Heart left ventricle (tissue), 13 donors: ENCODE results near the gene PKDCC.

ENCODE experiments used
- POLR2A ChIP-seq, 2 donors: fragments of 450-650 bp; IDR thresholded peaks; one replicate each; pipeline ENCODE4 v1.6.1; 2017; ENCODE audit warnings: antibody characterized with exemption in 2 of 2, mild to moderate bottlenecking in 2 of 2, moderate library complexity in 2 of 2
- TF ChIP-seq, protein P1 (sequence below), 12 donors: fragments of 200-600 bp; sonication (generic) in 4 of 12; IDR thresholded peaks; one replicate each; pipeline versions ENCODE4 v1.5.0 to v1.8.0; 2018 to 2022; ENCODE audit warnings: antibody characterized with exemption in 12 of 12, mild to moderate bottlenecking in 5 of 12
- donor health status: ischemic (EF 13 %, LVEDD 7.1; RV severe dilation, severe dysfunction).
- donor health status: DM: no; HTN: yes; CAD: no.
- donor health status: DM: no; HTN: no; CAD: no.
- donor health status: ischemic (EF 25% LVEDD 6.9; RV normal size, moderate dysfunction).
- donor health status: ischemic (EF 25% LVEDD 5.7; RV mildly dilated, moderate dysfunction).
- donor health status: ischemic (EF 35%, LVEDD 5.7; RV mildly dilated, moderate dysfunction).
- donor health status: nonischemic (EF 11% LVEDD 7.7; RV severe dilation, severe dysfunction).
- donor health status: DM: yes; HTN: yes; CAD: no.
- donor health status: PGD.
- donor health status: ischemic (EF 29% LVEDD 5.4; RV normal size, mild dysfunction).
- donor health status: nonischemic (EF 23%, LVEDD 6.1; RV moderate dilation, normal function).

DNA sequence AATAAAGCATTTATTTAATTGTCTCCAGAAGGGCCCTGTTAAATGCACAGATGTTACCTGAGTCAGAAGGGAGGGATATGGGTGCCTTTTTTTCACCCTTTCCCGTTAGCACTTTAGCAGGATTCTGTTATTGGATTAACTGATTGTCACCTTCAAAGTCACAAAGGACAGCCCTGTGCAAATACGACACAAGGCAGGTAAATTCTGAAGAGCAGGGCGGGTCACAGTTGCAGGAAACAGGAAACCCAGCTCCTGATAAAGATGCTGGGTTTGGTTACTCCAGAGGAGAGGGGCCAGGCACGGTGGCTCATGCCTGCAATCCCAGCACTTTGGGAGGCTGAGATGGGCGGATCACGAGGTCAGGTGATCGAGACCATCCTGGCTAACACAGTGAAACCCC lies 11.4 kb upstream of the PKDCC start:
- TF ChIP-seq, protein P1, sequence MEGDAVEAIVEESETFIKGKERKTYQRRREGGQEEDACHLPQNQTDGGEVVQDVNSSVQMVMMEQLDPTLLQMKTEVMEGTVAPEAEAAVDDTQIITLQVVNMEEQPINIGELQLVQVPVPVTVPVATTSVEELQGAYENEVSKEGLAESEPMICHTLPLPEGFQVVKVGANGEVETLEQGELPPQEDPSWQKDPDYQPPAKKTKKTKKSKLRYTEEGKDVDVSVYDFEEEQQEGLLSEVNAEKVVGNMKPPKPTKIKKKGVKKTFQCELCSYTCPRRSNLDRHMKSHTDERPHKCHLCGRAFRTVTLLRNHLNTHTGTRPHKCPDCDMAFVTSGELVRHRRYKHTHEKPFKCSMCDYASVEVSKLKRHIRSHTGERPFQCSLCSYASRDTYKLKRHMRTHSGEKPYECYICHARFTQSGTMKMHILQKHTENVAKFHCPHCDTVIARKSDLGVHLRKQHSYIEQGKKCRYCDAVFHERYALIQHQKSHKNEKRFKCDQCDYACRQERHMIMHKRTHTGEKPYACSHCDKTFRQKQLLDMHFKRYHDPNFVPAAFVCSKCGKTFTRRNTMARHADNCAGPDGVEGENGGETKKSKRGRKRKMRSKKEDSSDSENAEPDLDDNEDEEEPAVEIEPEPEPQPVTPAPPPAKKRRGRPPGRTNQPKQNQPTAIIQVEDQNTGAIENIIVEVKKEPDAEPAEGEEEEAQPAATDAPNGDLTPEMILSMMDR (IDR thresholded peaks at IDR 0.05), result no peak
- no peak for TF ChIP-seq POLR2A (IDR thresholded peaks at IDR 0.05)
